SK-N-SH treated with all-trans-retinoic acid at 6 μM for 48 hours (cell line): Measurements from ENCODE around the gene WWC2.

Experiments
- TCF4 ChIP-seq: fragments of 250-450 bp; sonication (Bioruptor Pico); IDR thresholded peaks from 2 replicates; pipeline ENCODE4 v1.8.0; 2021; ENCODE audit warnings: mild to moderate bottlenecking, moderate library complexity, borderline replicate concordance
- TOX ChIP-seq: fragments of 250-450 bp; sonication (Bioruptor Pico); IDR thresholded peaks from 2 replicates; pipeline ENCODE4 v1.8.0; 2021; ENCODE audit warnings: mild to moderate bottlenecking, moderate library complexity, borderline replicate concordance
- TSHZ2 ChIP-seq: fragments of 250-450 bp; sonication (Bioruptor Pico); IDR thresholded peaks from 2 replicates; pipeline ENCODE4 v1.5.0; 2020; ENCODE audit warnings: mild to moderate bottlenecking, moderate library complexity
- ZFP3 ChIP-seq: fragments of 250-450 bp; sonication (Bioruptor Pico); IDR thresholded peaks from 2 replicates; pipeline ENCODE4 v1.5.0; 2020; ENCODE audit warnings: mild to moderate bottlenecking, moderate library complexity
- ZNF70 ChIP-seq: fragments of 450-650 bp; formaldehyde crosslinking; IDR thresholded peaks from 2 replicates; pipeline ENCODE4 v1.5.0; 2020; ENCODE audit warnings: mild to moderate bottlenecking, moderate library complexity

DNA sequence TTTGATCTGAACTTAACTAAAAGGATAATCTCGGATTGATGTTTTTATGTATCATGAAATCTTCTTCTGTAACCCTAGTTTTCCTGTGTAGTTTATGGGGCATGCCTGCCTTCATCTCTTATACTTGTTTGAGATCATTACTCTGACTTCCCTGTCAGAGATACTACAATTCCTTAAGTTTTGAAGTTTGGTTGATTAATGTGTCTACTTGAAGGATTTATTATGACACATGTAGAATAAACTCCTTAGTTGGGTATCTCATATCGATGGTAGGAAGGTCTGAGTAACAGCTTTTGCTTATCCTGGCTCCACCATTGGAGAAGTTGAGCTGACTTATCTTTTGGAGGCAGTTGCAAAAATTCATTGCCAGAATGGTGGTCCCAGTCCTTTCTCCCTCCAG, 46.7 kb downstream of the WWC2 start:
- TF ChIP-seq TSHZ2 (CRISPR knock-in tag) (no peak), TOX (CRISPR knock-in tag) (no peak), ZNF70 (no peak), ZFP3 (CRISPR knock-in tag) (no peak), TCF4 (CRISPR knock-in tag) (no peak)
